Spleen (tissue), 7 donors: ENCODE measurements around the gene CCDC192.

Experiments used
- CTCF ChIP-seq, 11 experiments: fragments of 200-600 bp in 7 of 11; fragments of 450-650 bp in 4 of 11; sonication (generic) in 4 of 11; IDR thresholded peaks in 8 of 11; conservative IDR thresholded peaks in 3 of 11; 1 replicate in 7 of 11; 2 replicates in 4 of 11; pipeline versions ENCODE4 v1.4.0 to v1.8.0; 2016 to 2021; ENCODE audit warnings: antibody characterized with exemption in 11 of 11, inconsistent platforms in 4 of 11, mild to moderate bottlenecking in 1 of 11
- POLR2A ChIP-seq, 3 donors: fragments of 450-650 bp; IDR thresholded peaks; one replicate each; pipeline ENCODE4 v1.5.1; 2017; ENCODE audit warnings: antibody characterized with exemption in 3 of 3, mild to moderate bottlenecking in 1 of 3
- donor health status: DM: no; HTN: no; CAD: no; lungs with moderate emphysema.
- donor health status: DM: no; HTN: no; CAD: no.
- donor health status: DM: no; HTN: no; CAD: no.

GRCh38 chr5:127741412-127741811, 38.2 kb downstream of the CCDC192 start:
- TF ChIP-seq CTCF (IDR thresholded peaks at IDR 0.05 in 8 of 11, conservative IDR thresholded peaks at IDR 0.05 in 3 of 11) (no peak), POLR2A (IDR thresholded peaks at IDR 0.05) (no peak)
